ENCODE measurements around the gene MUC4.
"Not testable (repeated sequence)": the region's sequence is repeated elsewhere in the genome, so short reads cannot be mapped to it uniquely, and the experiment has no call there.

Gene MUC4

GRCh38 chr3:195711813-195712534 lies 99.8 kb downstream of the MUC4 start:
- no peak for TF ChIP-seq CTCF (IDR thresholded peaks at IDR 0.05)
- no peak overlapping the region for H3K4me3 ChIP-seq
- intact Hi-C loops (cut with DNase I; ENCODE audit: low total_unique reads) = no loop called here
- peaks cover 0 to 2% (median 0%) of the 10 kb centered on the region in 3 donors for H3K9me3 ChIP-seq
- no peak for DNase-seq
- no peaks in the 10 kb centered on the region for H3K27me3 ChIP-seq
- H3K36me3 ChIP-seq = peaks cover 40 to 61% (median 56%) of the 10 kb centered on the region in 3 donors
- no peaks in the 10 kb centered on the region for H3K4me1 ChIP-seq
- no peak overlapping the region for H3K27ac ChIP-seq

- H3K36me3 ChIP-seq = peaks cover 40 to 61% (median 56%) of the 10 kb centered on the region in 3 donors
Measured at GRCh38 chr3:195711091-195711812, 100.5 kb downstream of the MUC4 start.

GRCh38 chr3:195710126-195710905 lies 101.4 kb downstream of the MUC4 start:
- DNase-seq; H3K27me3 ChIP-seq; H3K27ac ChIP-seq; H3K4me3 ChIP-seq; H3K9me3 ChIP-seq; intact Hi-C loops (cut with DNase I; ENCODE audit: low total_unique reads); H3K4me1 ChIP-seq: not testable (repeated sequence)
- peaks cover 40 to 53% (median 49%) of the 10 kb centered on the region in 3 donors for H3K36me3 ChIP-seq

More at GRCh38 chr3:195711091-195711812, 100.5 kb downstream of the MUC4 start:
- H3K4me3 ChIP-seq; H3K27me3 ChIP-seq; H3K27ac ChIP-seq; H3K9me3 ChIP-seq; DNase-seq; intact Hi-C loops (cut with DNase I; ENCODE audit: low total_unique reads); H3K4me1 ChIP-seq: not testable (repeated sequence)

DNA sequence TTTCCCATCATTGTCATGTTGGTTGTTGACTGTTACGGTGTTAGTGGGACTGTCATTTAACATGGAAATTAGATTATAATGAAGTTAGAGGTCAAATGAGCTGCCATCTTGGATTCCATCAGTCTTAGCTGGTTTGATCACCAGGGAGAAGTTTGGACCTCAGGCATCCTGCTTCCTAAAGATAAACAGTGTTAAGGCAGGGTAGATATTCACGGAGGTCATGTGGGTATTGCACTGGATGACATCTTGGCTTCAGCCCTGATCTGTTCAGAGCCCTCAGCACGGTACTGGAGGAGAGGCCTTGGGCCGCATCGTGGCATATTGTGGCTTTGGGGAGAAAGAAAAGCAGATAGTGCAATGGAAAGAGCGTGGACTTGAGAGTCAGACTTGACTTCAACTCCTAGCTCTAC lies 102.0 kb downstream of the MUC4 start:
- no peaks in the 10 kb centered on the region for H3K4me1 ChIP-seq
- intact Hi-C loops (cut with DNase I; ENCODE audit: low total_unique reads) = no loop called here
- no peaks in the 10 kb centered on the region for H3K27me3 ChIP-seq
- DNase-seq = no peak
- TF ChIP-seq CTCF (IDR thresholded peaks at IDR 0.05) = no peak
- no peaks in the 10 kb centered on the region for H3K9me3 ChIP-seq
- peaks cover 34 to 47% (median 43%) of the 10 kb centered on the region in 3 donors for H3K36me3 ChIP-seq
- no peak overlapping the region for H3K27ac ChIP-seq
- H3K4me3 ChIP-seq = no peak overlapping the region

GRCh38 chr3:195708626-195709481 lies 102.9 kb downstream of the MUC4 start:
- intact Hi-C loops (cut with DNase I; ENCODE audit: low total_unique reads) = no loop called here
- no peaks in the 10 kb centered on the region for H3K27me3 ChIP-seq
- H3K27ac ChIP-seq = no peak overlapping the region
- H3K4me1 ChIP-seq = no peaks in the 10 kb centered on the region
- no peak for DNase-seq
- H3K9me3 ChIP-seq = no peaks in the 10 kb centered on the region
- TF ChIP-seq CTCF (IDR thresholded peaks at IDR 0.05) = no peak
- peaks cover 29 to 40% (median 37%) of the 10 kb centered on the region in 3 donors for H3K36me3 ChIP-seq
- no peak overlapping the region for H3K4me3 ChIP-seq

DNA sequence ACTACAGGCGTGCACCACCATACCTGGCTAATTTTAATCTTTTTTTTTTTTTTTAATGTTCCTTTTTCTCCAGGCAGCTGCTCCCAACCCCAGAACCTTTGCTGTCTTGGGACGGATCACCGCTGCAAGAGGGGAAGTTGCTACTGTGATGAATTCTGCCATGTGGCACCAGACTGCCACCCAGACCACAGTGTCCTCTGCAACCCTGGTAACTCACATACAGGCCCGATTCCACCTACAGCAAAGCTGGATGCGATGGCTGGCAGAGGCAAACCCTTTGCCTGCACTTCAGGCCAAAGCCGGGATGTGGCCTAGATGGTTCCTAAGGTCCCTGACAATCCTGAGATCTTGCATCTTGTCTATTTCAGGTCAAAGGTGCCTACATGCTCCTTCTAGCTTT lies 103.7 kb downstream of the MUC4 start:
- intact Hi-C loops (cut with DNase I; ENCODE audit: low total_unique reads) = no loop called here

More for the DNA sequence above, 103.7 kb downstream of the MUC4 start:
- no peaks in the 10 kb centered on the region for H3K4me1 ChIP-seq
- no peak overlapping the region for H3K4me3 ChIP-seq
- H3K9me3 ChIP-seq = no peaks in the 10 kb centered on the region
- H3K27ac ChIP-seq = no peak overlapping the region
- peaks cover 29 to 40% (median 37%) of the 10 kb centered on the region in 3 donors for H3K36me3 ChIP-seq
- no peaks in the 10 kb centered on the region for H3K27me3 ChIP-seq
- no peak for TF ChIP-seq CTCF (IDR thresholded peaks at IDR 0.05)
- DNase-seq = no peak

All from tibial artery (tissue), 4 donors.